H9 (cell line): ENCODE measurements around the gene SYNE3. TPM values are rescaled to one million over a fixed set of nuclear protein-coding genes. Genes with fewer than 3 reads are reported as not detected.

Source experiments
- DNase-seq: peaks from one replicate; pipeline ENCODE4 v3.0.0-alpha.2; 2017
- H2AFZ ChIP-seq: one replicate; pipeline ENCODE4 v1.6.1; 2013; ENCODE audit warnings: mild to moderate bottlenecking, low read length, control low read depth, moderate library complexity
- H2AK5ac ChIP-seq: 2 replicates; pipeline ENCODE4 v1.6.1; 2013; ENCODE audit warnings: low read length, control low read depth, mixed read lengths; ENCODE audit not compliant: insufficient read length
- H2BK120ac ChIP-seq: one replicate; pipeline ENCODE4 v1.6.1; 2013; ENCODE audit warnings: low read depth, mild to moderate bottlenecking, low read length, control low read depth, inconsistent platforms; ENCODE audit not compliant: poor library complexity, severe bottlenecking
- H2BK12ac ChIP-seq: 2 replicates; pipeline ENCODE4 v1.6.1; 2013; ENCODE audit warnings: low read length, control low read depth, mixed read lengths, low read depth; ENCODE audit not compliant: insufficient read length
- H2BK15ac ChIP-seq: 2 replicates; pipeline ENCODE4 v1.6.1; 2013; ENCODE audit warnings: low read depth, low read length, control low read depth
- H2BK20ac ChIP-seq: one replicate; pipeline ENCODE4 v1.6.1; 2013; ENCODE audit warnings: low read depth, mild to moderate bottlenecking, low read length, control low read depth, inconsistent platforms; ENCODE audit not compliant: poor library complexity, severe bottlenecking
- H2BK5ac ChIP-seq: 2 replicates; pipeline ENCODE4 v1.6.1; 2013; ENCODE audit warnings: low read length, control low read depth, mixed read lengths; ENCODE audit not compliant: insufficient read length
- H3K14ac ChIP-seq: 2 replicates; pipeline ENCODE4 v1.6.1; 2013; ENCODE audit warnings: low read length, control low read depth; ENCODE audit not compliant: insufficient read depth
- H3K18ac ChIP-seq: 2 replicates; pipeline ENCODE4 v1.6.1; 2013; ENCODE audit warnings: low read depth, mild to moderate bottlenecking, mixed read lengths, low read length, control low read depth; ENCODE audit not compliant: insufficient read length
- H3K23ac ChIP-seq: 2 replicates; pipeline ENCODE4 v1.6.1; 2013; ENCODE audit warnings: low read length, control low read depth, mixed read lengths, low read depth; ENCODE audit not compliant: insufficient read length
- H3K23me2 ChIP-seq: 2 replicates; pipeline ENCODE4 v1.6.1; 2013; ENCODE audit warnings: low read depth, mild to moderate bottlenecking, mixed read lengths, low read length, control low read depth; ENCODE audit not compliant: insufficient read length, poor library complexity, severe bottlenecking
- H3K27ac ChIP-seq: 2 replicates; pipeline ENCODE4 v1.5.1; 2013; ENCODE audit warnings: low read length, control low read depth, mixed read lengths, low read depth; ENCODE audit not compliant: insufficient read length
- H3K27me3 ChIP-seq: 2 replicates; pipeline ENCODE4 v1.6.1; 2013; ENCODE audit warnings: low read length, control low read depth, inconsistent platforms; ENCODE audit not compliant: insufficient read depth
- H3K4ac ChIP-seq: 2 replicates; pipeline ENCODE4 v1.6.1; 2013; ENCODE audit warnings: low read depth, mild to moderate bottlenecking, control low read depth, inconsistent platforms, low read length, moderate library complexity
- H3K4me1 ChIP-seq: 2 replicates; pipeline ENCODE4 v1.6.1; 2013; ENCODE audit warnings: low read length, control low read depth, inconsistent platforms; ENCODE audit not compliant: insufficient read depth
- H3K4me2 ChIP-seq: 2 replicates; pipeline ENCODE4 v1.6.1; 2013; ENCODE audit warnings: low read length, control low read depth, mixed read lengths; ENCODE audit not compliant: insufficient read length, insufficient read depth
- H3K56ac ChIP-seq: 2 replicates; pipeline ENCODE4 v1.6.1; 2013; ENCODE audit warnings: low read depth, mild to moderate bottlenecking, mixed read lengths, low read length, control low read depth; ENCODE audit not compliant: insufficient read length
- H3K79me1 ChIP-seq: 2 replicates; pipeline ENCODE4 v1.6.1; 2013; ENCODE audit warnings: low read depth, mild to moderate bottlenecking, moderate library complexity, low read length, control low read depth, inconsistent platforms; ENCODE audit not compliant: insufficient read depth, poor library complexity, severe bottlenecking
- H3K79me2 ChIP-seq: 2 replicates; pipeline ENCODE4 v1.6.1; 2013; ENCODE audit warnings: low read length, control low read depth, inconsistent platforms; ENCODE audit not compliant: insufficient read depth
- H3K9ac ChIP-seq: 2 replicates; pipeline ENCODE4 v1.6.1; 2013; ENCODE audit warnings: low read length, control low read depth, mixed read lengths; ENCODE audit not compliant: insufficient read length; ENCODE audit errors: extremely low read depth
- H3K9me3 ChIP-seq: one replicate; pipeline ENCODE4 v1.6.1; 2013; ENCODE audit warnings: low read depth, low read length, inconsistent platforms; ENCODE audit not compliant: control insufficient read depth
- H3T11ph ChIP-seq: one replicate; pipeline ENCODE4 v1.6.1; 2013; ENCODE audit warnings: mild to moderate bottlenecking, low read length, control low read depth, inconsistent platforms
- H4K20me1 ChIP-seq: one replicate; pipeline ENCODE4 v1.6.1; 2013; ENCODE audit not compliant: control insufficient read depth, insufficient read length, insufficient read depth
- H4K5ac ChIP-seq: 2 replicates; pipeline ENCODE4 v1.6.1; 2013; ENCODE audit warnings: low read depth, mild to moderate bottlenecking, mixed read lengths, low read length, control low read depth; ENCODE audit not compliant: insufficient read length
- H4K8ac ChIP-seq: replicated peaks from 2 replicates; pipeline ENCODE4 v1.6.1; 2013; ENCODE audit warnings: low read length, control low read depth, mixed read lengths, low read depth; ENCODE audit not compliant: insufficient read length
- H4K91ac ChIP-seq: 2 replicates; pipeline ENCODE4 v1.6.1; 2013; ENCODE audit warnings: low read depth, mild to moderate bottlenecking, moderate library complexity, mixed read lengths, low read length, control low read depth; ENCODE audit not compliant: insufficient read length
- H3K27ac Mint-ChIP-seq, 3 experiments: 2 replicates in 2 of 3; 3 replicates in 1 of 3; pipeline ENCODE4 v1.8.0; 2020 to 2021; ENCODE audit warnings: mixed read lengths in 3 of 3, mild to moderate bottlenecking in 1 of 3, moderate library complexity in 1 of 3
- H3K27me3 Mint-ChIP-seq: 2 replicates; pipeline ENCODE4 v1.8.0; 2021; ENCODE audit warnings: low read depth, mild to moderate bottlenecking, moderate library complexity, mixed read lengths
- H3K36me3 Mint-ChIP-seq, 3 experiments: 2 replicates in 2 of 3; 3 replicates in 1 of 3; pipeline ENCODE4 v1.8.0; 2020 to 2021; ENCODE audit warnings: low read depth in 3 of 3, mixed read lengths in 3 of 3; ENCODE audit not compliant: insufficient read depth in 1 of 3
- H3K4me1 Mint-ChIP-seq, 2 experiments: 2 replicates each; pipeline ENCODE4 v1.8.0; 2020; ENCODE audit warnings: mixed read lengths in 2 of 2
- H3K4me3 Mint-ChIP-seq, 2 experiments: 2 replicates in 1 of 2; 3 replicates in 1 of 2; pipeline ENCODE4 v1.8.0; 2020 to 2021; ENCODE audit warnings: mild to moderate bottlenecking in 2 of 2, mixed read lengths in 2 of 2, moderate library complexity in 1 of 2
- H3K9me3 Mint-ChIP-seq, 2 experiments: 2 replicates in 1 of 2; 3 replicates in 1 of 2; pipeline ENCODE4 v1.8.0; 2020; ENCODE audit warnings: mild to moderate bottlenecking in 2 of 2, mixed read lengths in 2 of 2, moderate library complexity in 1 of 2
- WGBS: extraction: QIAGEN DNeasy Blood & Tissue Kit; methylation state at CpG from one replicate; pipeline ENCODE4 v1.1.7; 2013; ENCODE audit warnings: missing lambda C conversion rate, low lambda C conversion rate, mixed read lengths; ENCODE audit not compliant: insufficient read length; ENCODE audit errors: extremely low coverage; 5-methylcytosine and 5-hydroxymethylcytosine counted together
- total RNA-seq: library from RNA; stranded (reverse); gene quantifications from 2 replicates; pipeline ENCODE4 v1.2.1, GENCODE V29; 2021
- TF ChIP-seq, protein P1 (sequence below): fragments of 200-600 bp; sonication (generic); conservative IDR thresholded peaks from 3 replicates; pipeline ENCODE4 v1.8.0; 2021; ENCODE audit warnings: antibody characterized with exemption, mild to moderate bottlenecking

Gene SYNE3
- total RNA-seq, 1 experiment from 2014 or later, result 0.11 TPM

DNA sequence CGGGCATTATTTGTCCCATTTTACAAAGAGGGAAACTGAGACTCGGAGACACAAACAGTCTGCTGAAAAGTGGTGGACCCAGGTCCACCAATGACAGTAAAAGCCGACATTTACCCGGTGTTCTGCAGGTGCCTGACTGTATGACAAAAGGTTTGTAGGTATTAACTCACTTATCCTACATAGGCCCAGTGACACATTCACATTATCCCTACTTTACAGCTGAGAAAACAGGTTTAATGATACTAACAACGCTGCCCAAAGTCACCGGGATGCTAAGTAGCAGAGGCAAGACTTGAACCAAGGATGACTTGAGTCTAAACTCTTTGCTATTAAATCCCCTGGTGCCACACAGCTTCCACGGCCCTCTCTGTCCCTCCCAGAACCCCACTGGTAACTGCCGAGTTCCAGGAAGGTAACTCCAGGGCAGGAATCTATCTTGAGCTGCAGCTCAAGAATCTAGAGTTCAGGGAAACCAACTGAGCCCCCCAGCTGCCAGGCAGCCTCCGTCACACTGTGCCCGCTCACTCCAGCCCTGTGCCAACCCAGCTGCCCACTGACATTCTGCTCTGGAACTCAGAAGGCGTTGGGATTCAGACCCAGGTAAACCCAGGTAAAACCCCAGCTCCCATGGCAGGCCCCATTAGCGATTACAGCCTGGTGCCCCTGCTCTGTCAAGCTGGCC is 33.7 kb downstream of the SYNE3 start:
- H3K27me3 Mint-ChIP-seq, result no peaks in the 10 kb centered on the region; the same call in 1 of the 2 replicates
- H4K5ac ChIP-seq, result no peak overlapping the region
- no peak overlapping the region for H3K9ac ChIP-seq
- WGBS, result no CpG with 5 or more reads among the region's 12 CpGs
- no peak overlapping the region for H3K4me3 Mint-ChIP-seq
- H3K27ac ChIP-seq, result no peak overlapping the region
- no peak overlapping the region for H2BK12ac ChIP-seq
- no peak overlapping the region for H3K14ac ChIP-seq
- no peak overlapping the region for H3K27ac Mint-ChIP-seq
- H2BK20ac ChIP-seq, result no peak overlapping the region
- TF ChIP-seq, protein P1, sequence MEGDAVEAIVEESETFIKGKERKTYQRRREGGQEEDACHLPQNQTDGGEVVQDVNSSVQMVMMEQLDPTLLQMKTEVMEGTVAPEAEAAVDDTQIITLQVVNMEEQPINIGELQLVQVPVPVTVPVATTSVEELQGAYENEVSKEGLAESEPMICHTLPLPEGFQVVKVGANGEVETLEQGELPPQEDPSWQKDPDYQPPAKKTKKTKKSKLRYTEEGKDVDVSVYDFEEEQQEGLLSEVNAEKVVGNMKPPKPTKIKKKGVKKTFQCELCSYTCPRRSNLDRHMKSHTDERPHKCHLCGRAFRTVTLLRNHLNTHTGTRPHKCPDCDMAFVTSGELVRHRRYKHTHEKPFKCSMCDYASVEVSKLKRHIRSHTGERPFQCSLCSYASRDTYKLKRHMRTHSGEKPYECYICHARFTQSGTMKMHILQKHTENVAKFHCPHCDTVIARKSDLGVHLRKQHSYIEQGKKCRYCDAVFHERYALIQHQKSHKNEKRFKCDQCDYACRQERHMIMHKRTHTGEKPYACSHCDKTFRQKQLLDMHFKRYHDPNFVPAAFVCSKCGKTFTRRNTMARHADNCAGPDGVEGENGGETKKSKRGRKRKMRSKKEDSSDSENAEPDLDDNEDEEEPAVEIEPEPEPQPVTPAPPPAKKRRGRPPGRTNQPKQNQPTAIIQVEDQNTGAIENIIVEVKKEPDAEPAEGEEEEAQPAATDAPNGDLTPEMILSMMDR, result no peak
- H3K9me3 ChIP-seq, result no peaks in the 10 kb centered on the region
- H2BK120ac ChIP-seq, result no peak overlapping the region
- H4K8ac ChIP-seq, result no peak overlapping the region
- no peak overlapping the region for H2BK5ac ChIP-seq
- no peak overlapping the region for H2AFZ ChIP-seq
- H3K9me3 Mint-ChIP-seq, result no peaks in the 10 kb centered on the region
- no peak overlapping the region for H3K23ac ChIP-seq
- H3T11ph ChIP-seq, result no peak overlapping the region
- DNase-seq, result no peak
- H2BK15ac ChIP-seq, result no peak overlapping the region
- no peak overlapping the region for H3K4me2 ChIP-seq
- no peaks in the 10 kb centered on the region for H3K23me2 ChIP-seq
- no peak overlapping the region for H2AK5ac ChIP-seq
- H4K20me1 ChIP-seq, result no peaks in the 10 kb centered on the region
- H3K27me3 ChIP-seq, result no peaks in the 10 kb centered on the region
- no peak overlapping the region for H4K91ac ChIP-seq
- no peaks in the 10 kb centered on the region for H3K79me2 ChIP-seq
- H3K56ac ChIP-seq, result no peak overlapping the region
- no peak overlapping the region for H3K18ac ChIP-seq
- no peaks in the 10 kb centered on the region for H3K4me1 ChIP-seq
- H3K4me1 Mint-ChIP-seq, result peaks cover 25 to 38% of the 10 kb centered on the region in 2 experiments
- no peak overlapping the region for H3K4ac ChIP-seq
- H3K36me3 Mint-ChIP-seq, result no peaks in the 10 kb centered on the region
- H3K79me1 ChIP-seq, result no peaks in the 10 kb centered on the region
